RWPE2 (cell line): Measurements from ENCODE around the gene CCDC172.

Experiments used
- ATAC-seq: fragments of 200-7000 bp; cut with Tn5 transposase; 3 replicates; pipeline ENCODE4 v1.9.1; 2021; ENCODE audit warnings: low read depth
- DNase-seq: peaks from one replicate; pipeline ENCODE4 v3.0.0-alpha.2; 2020; ENCODE audit warnings: low spot score
- H3K27ac ChIP-seq: fragments of 450-650 bp; 2 replicates; pipeline ENCODE4 v1.5.1; 2017; ENCODE audit warnings: mild to moderate bottlenecking; ENCODE audit not compliant: poor library complexity, severe bottlenecking
- H3K27me3 ChIP-seq: fragments of 250-450 bp; sonication (Bioruptor Pico); 2 replicates; pipeline ENCODE4 v1.5.1; 2021; ENCODE audit warnings: mild to moderate bottlenecking, moderate library complexity; ENCODE audit not compliant: insufficient read depth, poor library complexity, severe bottlenecking
- H3K36me3 ChIP-seq: fragments of 250-450 bp; sonication (Bioruptor Pico); 2 replicates; pipeline ENCODE4 v1.5.1; 2020; ENCODE audit warnings: low read depth, mild to moderate bottlenecking, moderate library complexity
- H3K4me1 ChIP-seq: fragments of 250-450 bp; sonication (Bioruptor Pico); 2 replicates; pipeline ENCODE4 v1.5.1; 2021; ENCODE audit warnings: mild to moderate bottlenecking, moderate library complexity; ENCODE audit not compliant: insufficient read depth, poor library complexity, severe bottlenecking
- H3K4me3 ChIP-seq: fragments of 250-450 bp; sonication (Bioruptor Pico); 2 replicates; pipeline ENCODE4 v1.5.1; 2021; ENCODE audit warnings: mild to moderate bottlenecking, moderate library complexity; ENCODE audit not compliant: severe bottlenecking
- H3K9me3 ChIP-seq: fragments of 250-450 bp; sonication (Bioruptor Pico); 2 replicates; pipeline ENCODE4 v1.5.1; 2021; ENCODE audit warnings: mild to moderate bottlenecking, moderate library complexity; ENCODE audit not compliant: severe bottlenecking
- TF ChIP-seq, protein P1 (sequence below): fragments of 450-650 bp; IDR thresholded peaks from one replicate; pipeline ENCODE4 v1.5.1; 2017; ENCODE audit warnings: mild to moderate bottlenecking, moderate library complexity; ENCODE audit not compliant: poor library complexity, severe bottlenecking

Gene CCDC172

DNA sequence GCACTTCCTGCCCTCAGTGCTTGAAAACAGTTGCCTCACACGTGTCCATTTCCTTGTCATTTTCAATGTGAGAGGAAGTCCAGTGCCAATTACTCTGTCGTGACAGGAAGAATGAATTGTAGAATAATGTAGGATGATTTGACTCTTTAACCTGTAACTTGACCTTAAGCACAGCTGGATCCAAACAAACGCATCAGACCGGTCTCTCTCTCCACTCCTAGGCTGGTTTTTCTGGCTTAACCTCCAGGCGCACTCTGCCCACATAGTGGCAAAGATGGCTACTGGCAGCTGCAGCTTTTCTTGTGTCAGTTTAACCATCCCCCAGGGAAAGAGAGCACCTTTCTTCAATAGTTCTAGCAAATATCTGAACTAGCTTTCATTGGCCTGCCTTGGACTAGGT is 74.0 kb downstream of the CCDC172 start:
- DNase-seq = no peak
- no peak for ATAC-seq
- TF ChIP-seq, protein P1, sequence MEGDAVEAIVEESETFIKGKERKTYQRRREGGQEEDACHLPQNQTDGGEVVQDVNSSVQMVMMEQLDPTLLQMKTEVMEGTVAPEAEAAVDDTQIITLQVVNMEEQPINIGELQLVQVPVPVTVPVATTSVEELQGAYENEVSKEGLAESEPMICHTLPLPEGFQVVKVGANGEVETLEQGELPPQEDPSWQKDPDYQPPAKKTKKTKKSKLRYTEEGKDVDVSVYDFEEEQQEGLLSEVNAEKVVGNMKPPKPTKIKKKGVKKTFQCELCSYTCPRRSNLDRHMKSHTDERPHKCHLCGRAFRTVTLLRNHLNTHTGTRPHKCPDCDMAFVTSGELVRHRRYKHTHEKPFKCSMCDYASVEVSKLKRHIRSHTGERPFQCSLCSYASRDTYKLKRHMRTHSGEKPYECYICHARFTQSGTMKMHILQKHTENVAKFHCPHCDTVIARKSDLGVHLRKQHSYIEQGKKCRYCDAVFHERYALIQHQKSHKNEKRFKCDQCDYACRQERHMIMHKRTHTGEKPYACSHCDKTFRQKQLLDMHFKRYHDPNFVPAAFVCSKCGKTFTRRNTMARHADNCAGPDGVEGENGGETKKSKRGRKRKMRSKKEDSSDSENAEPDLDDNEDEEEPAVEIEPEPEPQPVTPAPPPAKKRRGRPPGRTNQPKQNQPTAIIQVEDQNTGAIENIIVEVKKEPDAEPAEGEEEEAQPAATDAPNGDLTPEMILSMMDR = no peak

GRCh38 chr10:116402858-116403257 is 78.6 kb downstream of the CCDC172 start:
- Histone ChIP-seq H3K4me3 (no peak overlapping the region), H3K27ac (no peak overlapping the region), H3K9me3 (no peaks in the 10 kb centered on the region), H3K4me1 (no peaks in the 10 kb centered on the region), H3K36me3 (no peaks in the 10 kb centered on the region), H3K27me3 (no peaks in the 10 kb centered on the region)
- DNase-seq (no peak), ATAC-seq (no peak)
- TF ChIP-seq, protein P1 = no peak

More for the DNA sequence above, 74.0 kb downstream of the CCDC172 start:
- no peaks in the 10 kb centered on the region for H3K4me1 ChIP-seq
- H3K4me3 ChIP-seq = no peak overlapping the region
- H3K27ac ChIP-seq = no peak overlapping the region
- H3K36me3 ChIP-seq = no peaks in the 10 kb centered on the region
- H3K9me3 ChIP-seq = no peaks in the 10 kb centered on the region
- H3K27me3 ChIP-seq = no peaks in the 10 kb centered on the region

GRCh38 chr10:116403740-116404250 is 79.5 kb downstream of the CCDC172 start:
- H3K36me3 ChIP-seq = no peaks in the 10 kb centered on the region

GRCh38 chr10:116408719-116409118 is 84.5 kb downstream of the CCDC172 start:
- H3K27me3 ChIP-seq = no peaks in the 10 kb centered on the region
- TF ChIP-seq, protein P1 = no peak
- no peaks in the 10 kb centered on the region for H3K4me1 ChIP-seq
- no peak for DNase-seq
- no peaks in the 10 kb centered on the region for H3K36me3 ChIP-seq
- no peak overlapping the region for H3K4me3 ChIP-seq
- H3K27ac ChIP-seq = no peak overlapping the region
- ATAC-seq = no peak
- H3K9me3 ChIP-seq = no peaks in the 10 kb centered on the region

More at GRCh38 chr10:116403740-116404250, 79.5 kb downstream of the CCDC172 start:
- TF ChIP-seq, protein P1 = no peak
- H3K4me1 ChIP-seq = no peaks in the 10 kb centered on the region
- H3K27me3 ChIP-seq = no peaks in the 10 kb centered on the region
- no peaks in the 10 kb centered on the region for H3K9me3 ChIP-seq
- H3K27ac ChIP-seq = no peak overlapping the region
- ATAC-seq = no peak
- no peak overlapping the region for H3K4me3 ChIP-seq
- DNase-seq = no peak

DNA sequence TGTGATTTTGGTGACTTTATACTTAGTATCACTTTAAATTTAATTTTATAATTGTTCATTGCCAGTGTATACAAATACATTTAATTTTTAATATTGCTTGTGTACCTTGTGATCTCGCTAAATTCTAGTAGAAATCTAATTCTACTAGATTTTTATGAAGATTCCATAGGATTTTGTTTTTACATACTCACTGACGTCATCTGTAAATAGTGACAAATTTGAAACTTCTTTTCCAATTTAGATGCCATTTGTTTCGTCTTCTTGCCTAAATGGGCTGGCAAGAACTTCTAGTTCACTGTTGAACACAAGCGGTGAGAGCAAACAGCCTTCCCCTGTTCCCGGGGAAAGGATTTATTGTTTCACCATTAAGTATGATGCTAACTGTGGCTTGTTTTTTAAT is 86.1 kb downstream of the CCDC172 start:
- TF ChIP-seq, protein P1 = no peak
- no peak for ATAC-seq
- Histone ChIP-seq H3K27ac (no peak overlapping the region), H3K36me3 (no peaks in the 10 kb centered on the region), H3K4me1 (no peaks in the 10 kb centered on the region), H3K27me3 (no peaks in the 10 kb centered on the region), H3K9me3 (no peaks in the 10 kb centered on the region), H3K4me3 (no peak overlapping the region)
- no peak for DNase-seq
